ENCODE results near the gene PURB.

PURB gene

GRCh38 chr7:44912775-44913347 is 27.5 kb upstream of the PURB start:
- no peaks in the 10 kb centered on the region for H3K27me3 ChIP-seq (ENCODE audit: control insufficient read depth, insufficient read depth, low read length)
- no peaks in the 10 kb centered on the region for H3K9me3 ChIP-seq (ENCODE audit: control insufficient read depth, insufficient read depth, low read length)
- H3K27ac ChIP-seq (ENCODE audit: low read depth, low read length) = no peak overlapping the region
- no peak overlapping the region for H3K9ac ChIP-seq (ENCODE audit: low read depth, low read length)
- H3K4me1 ChIP-seq (ENCODE audit: control insufficient read depth, insufficient read depth, low read length) = no peaks in the 10 kb centered on the region
- no peak overlapping the region for H3K4me3 ChIP-seq (ENCODE audit: low read depth, low read length)
- no peaks in the 10 kb centered on the region for H3K36me3 ChIP-seq (ENCODE audit: control insufficient read depth, insufficient read depth, low read length)

GRCh38 chr7:44911911-44912310 is 26.6 kb upstream of the PURB start:
- no peak overlapping the region for H3K27ac ChIP-seq (ENCODE audit: low read depth, low read length)
- no peak overlapping the region for H3K9ac ChIP-seq (ENCODE audit: low read depth, low read length)
- H3K9me3 ChIP-seq (ENCODE audit: control insufficient read depth, insufficient read depth, low read length) = no peaks in the 10 kb centered on the region
- H3K27me3 ChIP-seq (ENCODE audit: control insufficient read depth, insufficient read depth, low read length) = no peaks in the 10 kb centered on the region
- no peaks in the 10 kb centered on the region for H3K4me1 ChIP-seq (ENCODE audit: control insufficient read depth, insufficient read depth, low read length)
- H3K36me3 ChIP-seq (ENCODE audit: control insufficient read depth, insufficient read depth, low read length) = no peaks in the 10 kb centered on the region
- H3K4me3 ChIP-seq (ENCODE audit: low read depth, low read length) = no peak overlapping the region

- Histone ChIP-seq H3K4me3 (ENCODE audit: low read depth, low read length) (no peak overlapping the region), H3K27me3 (ENCODE audit: control insufficient read depth, insufficient read depth, low read length) (no peaks in the 10 kb centered on the region), H3K36me3 (ENCODE audit: control insufficient read depth, insufficient read depth, low read length) (no peaks in the 10 kb centered on the region), H3K4me1 (ENCODE audit: control insufficient read depth, insufficient read depth, low read length) (no peaks in the 10 kb centered on the region), H3K27ac (ENCODE audit: low read depth, low read length) (no peak overlapping the region), H3K9ac (ENCODE audit: low read depth, low read length) (no peak overlapping the region), H3K9me3 (ENCODE audit: control insufficient read depth, insufficient read depth, low read length) (no peaks in the 10 kb centered on the region)
Observed at GRCh38 chr7:44909596-44910389, 24.5 kb upstream of the PURB start.

GRCh38 chr7:44906965-44907364 is 21.6 kb upstream of the PURB start:
- H3K4me3 ChIP-seq (ENCODE audit: low read depth, low read length) = no peak overlapping the region
- H3K36me3 ChIP-seq (ENCODE audit: control insufficient read depth, insufficient read depth, low read length) = no peaks in the 10 kb centered on the region
- no peaks in the 10 kb centered on the region for H3K9me3 ChIP-seq (ENCODE audit: control insufficient read depth, insufficient read depth, low read length)
- no peaks in the 10 kb centered on the region for H3K4me1 ChIP-seq (ENCODE audit: control insufficient read depth, insufficient read depth, low read length)
- H3K27me3 ChIP-seq (ENCODE audit: control insufficient read depth, insufficient read depth, low read length) = no peaks in the 10 kb centered on the region
- H3K9ac ChIP-seq (ENCODE audit: low read depth, low read length) = no peak overlapping the region
- no peak overlapping the region for H3K27ac ChIP-seq (ENCODE audit: low read depth, low read length)

- Histone ChIP-seq H3K9me3 (ENCODE audit: control insufficient read depth, insufficient read depth, low read length) (no peaks in the 10 kb centered on the region), H3K4me1 (ENCODE audit: control insufficient read depth, insufficient read depth, low read length) (no peaks in the 10 kb centered on the region), H3K27me3 (ENCODE audit: control insufficient read depth, insufficient read depth, low read length) (no peaks in the 10 kb centered on the region), H3K36me3 (ENCODE audit: control insufficient read depth, insufficient read depth, low read length) (no peaks in the 10 kb centered on the region), H3K4me3 (ENCODE audit: low read depth, low read length) (no peak overlapping the region), H3K27ac (ENCODE audit: low read depth, low read length) (no peak overlapping the region), H3K9ac (ENCODE audit: low read depth, low read length) (no peak overlapping the region)
Observed at GRCh38 chr7:44905002-44905635, 19.8 kb upstream of the PURB start.

- Histone ChIP-seq H3K27me3 (ENCODE audit: control insufficient read depth, insufficient read depth, low read length) (no peaks in the 10 kb centered on the region), H3K36me3 (ENCODE audit: control insufficient read depth, insufficient read depth, low read length) (no peaks in the 10 kb centered on the region), H3K9me3 (ENCODE audit: control insufficient read depth, insufficient read depth, low read length) (no peaks in the 10 kb centered on the region), H3K4me1 (ENCODE audit: control insufficient read depth, insufficient read depth, low read length) (no peaks in the 10 kb centered on the region), H3K9ac (ENCODE audit: low read depth, low read length) (no peak overlapping the region), H3K27ac (ENCODE audit: low read depth, low read length) (no peak overlapping the region), H3K4me3 (ENCODE audit: low read depth, low read length) (no peak overlapping the region)
Observed at GRCh38 chr7:44899443-44899842, 14.1 kb upstream of the PURB start.

- Histone ChIP-seq H3K4me3 (ENCODE audit: low read depth, low read length) (no peak overlapping the region), H3K27ac (ENCODE audit: low read depth, low read length) (no peak overlapping the region)
Observed at GRCh38 chr7:44898039-44898438, 12.7 kb upstream of the PURB start.

GRCh38 chr7:44897309-44897708 is 12.0 kb upstream of the PURB start:
- Histone ChIP-seq H3K36me3 (ENCODE audit: control insufficient read depth, insufficient read depth, low read length) (no peaks in the 10 kb centered on the region), H3K27ac (ENCODE audit: low read depth, low read length) (no peak overlapping the region), H3K9me3 (ENCODE audit: control insufficient read depth, insufficient read depth, low read length) (no peaks in the 10 kb centered on the region), H3K9ac (ENCODE audit: low read depth, low read length) (no peak overlapping the region), H3K27me3 (ENCODE audit: control insufficient read depth, insufficient read depth, low read length) (no peaks in the 10 kb centered on the region), H3K4me1 (ENCODE audit: control insufficient read depth, insufficient read depth, low read length) (no peaks in the 10 kb centered on the region), H3K4me3 (ENCODE audit: low read depth, low read length) (no peak overlapping the region)

More at GRCh38 chr7:44898039-44898438, 12.7 kb upstream of the PURB start:
- Histone ChIP-seq H3K4me1 (ENCODE audit: control insufficient read depth, insufficient read depth, low read length) (no peaks in the 10 kb centered on the region), H3K9me3 (ENCODE audit: control insufficient read depth, insufficient read depth, low read length) (no peaks in the 10 kb centered on the region), H3K36me3 (ENCODE audit: control insufficient read depth, insufficient read depth, low read length) (no peaks in the 10 kb centered on the region), H3K27me3 (ENCODE audit: control insufficient read depth, insufficient read depth, low read length) (no peaks in the 10 kb centered on the region), H3K9ac (ENCODE audit: low read depth, low read length) (no peak overlapping the region)

- Histone ChIP-seq H3K9me3 (ENCODE audit: control insufficient read depth, insufficient read depth, low read length) (no peaks in the 10 kb centered on the region), H3K36me3 (ENCODE audit: control insufficient read depth, insufficient read depth, low read length) (no peaks in the 10 kb centered on the region), H3K27me3 (ENCODE audit: control insufficient read depth, insufficient read depth, low read length) (no peaks in the 10 kb centered on the region), H3K27ac (ENCODE audit: low read depth, low read length) (no peak overlapping the region), H3K4me3 (ENCODE audit: low read depth, low read length) (no peak overlapping the region), H3K4me1 (ENCODE audit: control insufficient read depth, insufficient read depth, low read length) (no peaks in the 10 kb centered on the region), H3K9ac (ENCODE audit: low read depth, low read length) (no peak overlapping the region)
Observed at GRCh38 chr7:44894888-44895580, 9.7 kb upstream of the PURB start.

- no peaks in the 10 kb centered on the region for H3K4me1 ChIP-seq (ENCODE audit: control insufficient read depth, insufficient read depth, low read length)
- no peak overlapping the region for H3K27ac ChIP-seq (ENCODE audit: low read depth, low read length)
- no peak overlapping the region for H3K9ac ChIP-seq (ENCODE audit: low read depth, low read length)
- H3K27me3 ChIP-seq (ENCODE audit: control insufficient read depth, insufficient read depth, low read length) = no peaks in the 10 kb centered on the region
- no peaks in the 10 kb centered on the region for H3K9me3 ChIP-seq (ENCODE audit: control insufficient read depth, insufficient read depth, low read length)
- H3K4me3 ChIP-seq (ENCODE audit: low read depth, low read length) = no peak overlapping the region
- H3K36me3 ChIP-seq (ENCODE audit: control insufficient read depth, insufficient read depth, low read length) = no peaks in the 10 kb centered on the region
Observed at GRCh38 chr7:44893710-44894234, 8.4 kb upstream of the PURB start.
